Mucosa of stomach (tissue), 1 donor: ENCODE measurements around the gene THEM4.

Experiments
- H3K27me3 ChIP-seq: one replicate; pipeline ENCODE4 v1.7.0; 2013; ENCODE audit warnings: mild to moderate bottlenecking, low read length; ENCODE audit not compliant: control insufficient read depth, insufficient read depth
- H3K36me3 ChIP-seq: one replicate; pipeline ENCODE4 v1.7.0; 2013; ENCODE audit warnings: low read length; ENCODE audit not compliant: control insufficient read depth, insufficient read depth
- H3K4me1 ChIP-seq: one replicate; pipeline ENCODE4 v1.7.0; 2013; ENCODE audit warnings: mild to moderate bottlenecking, low read length; ENCODE audit not compliant: control insufficient read depth, insufficient read depth
- H3K4me3 ChIP-seq: one replicate; pipeline ENCODE4 v1.7.0; 2013; ENCODE audit warnings: low read length
- H3K9ac ChIP-seq: one replicate; pipeline ENCODE4 v1.7.0; 2013; ENCODE audit warnings: mild to moderate bottlenecking, low read length, moderate library complexity
- H3K9me3 ChIP-seq: one replicate; pipeline ENCODE4 v1.7.0; 2013; ENCODE audit warnings: mild to moderate bottlenecking, low read length, moderate library complexity; ENCODE audit not compliant: control insufficient read depth
- donor health status: Pancreatic carcinoma.

The THEM4 gene

DNA sequence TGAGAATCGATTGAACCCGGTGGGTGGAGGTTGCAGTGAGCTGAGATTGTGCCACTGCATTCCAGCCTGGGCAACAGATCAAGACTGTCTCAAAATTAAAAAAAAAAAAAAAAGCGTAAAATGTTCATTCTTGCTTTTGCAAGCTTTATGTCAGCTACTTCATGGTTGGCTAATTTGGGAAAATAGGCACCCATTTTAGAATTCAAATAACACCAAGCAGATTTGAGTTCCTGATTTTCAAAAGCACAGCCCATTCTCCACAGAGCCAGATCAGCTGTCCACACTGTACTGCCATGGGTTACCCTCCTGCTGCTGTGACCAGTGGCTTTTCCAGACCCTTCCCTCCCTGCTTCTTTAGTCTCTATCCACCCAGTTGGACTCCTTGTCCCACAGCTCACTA, 60.2 kb downstream of the THEM4 start:
- no peaks in the 10 kb centered on the region for H3K27me3 ChIP-seq

DNA sequence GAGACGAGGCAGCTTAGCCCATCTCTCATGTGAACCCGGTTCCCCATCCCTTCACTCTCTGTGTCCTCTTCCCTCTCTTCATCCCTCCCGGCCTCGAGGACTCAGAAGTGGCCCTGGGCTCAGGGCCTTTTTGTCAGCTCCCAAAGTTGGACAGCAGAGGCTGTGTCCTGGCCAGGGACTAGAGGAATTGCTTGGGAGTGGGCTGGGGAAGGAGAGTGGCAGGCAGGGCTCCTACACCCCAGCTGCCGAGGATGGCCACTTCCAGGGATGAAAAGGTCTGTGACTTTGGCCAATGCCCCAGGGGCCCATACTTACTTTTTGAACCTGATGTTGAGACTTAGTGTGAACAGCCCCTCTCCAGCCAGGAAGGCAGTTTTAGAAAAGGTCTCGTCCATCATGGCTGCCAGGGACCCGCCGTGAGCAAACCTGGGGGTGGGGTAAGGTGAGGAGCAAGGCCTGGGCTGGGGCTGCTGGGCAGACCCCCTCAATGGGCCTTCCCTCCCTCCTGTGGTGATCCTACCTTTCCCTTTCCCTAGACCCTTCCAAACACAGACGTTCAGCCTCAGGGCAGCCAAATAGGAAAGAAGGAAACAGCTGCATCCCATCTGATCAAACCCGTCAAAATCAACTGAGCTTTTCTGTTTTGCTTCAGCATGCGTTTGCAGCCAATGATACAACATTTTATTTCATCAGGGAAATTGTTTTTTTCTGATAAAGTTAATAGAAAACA, 61.3 kb downstream of the THEM4 start:
- Histone ChIP-seq H3K36me3 (no peaks in the 10 kb centered on the region), H3K9ac (no peak overlapping the region), H3K27me3 (no peaks in the 10 kb centered on the region), H3K4me3 (no peak overlapping the region), H3K9me3 (no peaks in the 10 kb centered on the region), H3K4me1 (peaks cover 5% of the 10 kb centered on the region)

More for the DNA sequence above, 60.2 kb downstream of the THEM4 start:
- Histone ChIP-seq H3K4me1 (peaks cover 5% of the 10 kb centered on the region), H3K4me3 (no peak overlapping the region), H3K9me3 (no peaks in the 10 kb centered on the region), H3K9ac (no peak overlapping the region), H3K36me3 (no peaks in the 10 kb centered on the region)

DNA sequence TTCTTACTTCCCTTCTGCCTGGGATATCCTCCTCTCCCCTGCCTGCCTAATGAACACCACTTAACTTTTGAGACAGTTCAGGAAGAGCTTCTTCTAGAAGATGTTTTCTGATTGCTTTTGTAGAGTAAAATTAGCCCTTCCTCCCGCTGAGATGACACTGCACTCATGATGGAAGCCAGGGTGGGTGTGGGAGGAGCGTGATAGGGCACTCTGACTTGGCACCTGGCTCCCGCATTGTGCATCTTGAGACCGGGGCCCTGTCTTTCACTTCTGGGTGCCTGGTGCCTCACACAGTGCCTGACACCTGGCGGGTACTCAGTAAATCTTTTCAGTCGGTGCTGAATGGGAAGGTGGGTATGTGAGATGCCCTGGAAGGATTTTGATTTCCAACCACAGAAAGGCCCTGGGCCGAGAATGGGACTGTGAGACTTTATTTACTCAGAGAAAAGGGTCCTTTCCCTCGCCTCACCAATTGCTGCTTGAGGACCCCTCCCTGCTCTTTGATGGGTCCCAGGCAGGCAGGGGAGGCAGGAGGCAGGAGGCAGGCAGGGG, 62.5 kb downstream of the THEM4 start:
- no peaks in the 10 kb centered on the region for H3K27me3 ChIP-seq
- H3K9ac ChIP-seq = no peak overlapping the region
- no peaks in the 10 kb centered on the region for H3K36me3 ChIP-seq
- H3K4me1 ChIP-seq = peaks cover 5% of the 10 kb centered on the region
- no peaks in the 10 kb centered on the region for H3K9me3 ChIP-seq
- H3K4me3 ChIP-seq = no peak overlapping the region

DNA sequence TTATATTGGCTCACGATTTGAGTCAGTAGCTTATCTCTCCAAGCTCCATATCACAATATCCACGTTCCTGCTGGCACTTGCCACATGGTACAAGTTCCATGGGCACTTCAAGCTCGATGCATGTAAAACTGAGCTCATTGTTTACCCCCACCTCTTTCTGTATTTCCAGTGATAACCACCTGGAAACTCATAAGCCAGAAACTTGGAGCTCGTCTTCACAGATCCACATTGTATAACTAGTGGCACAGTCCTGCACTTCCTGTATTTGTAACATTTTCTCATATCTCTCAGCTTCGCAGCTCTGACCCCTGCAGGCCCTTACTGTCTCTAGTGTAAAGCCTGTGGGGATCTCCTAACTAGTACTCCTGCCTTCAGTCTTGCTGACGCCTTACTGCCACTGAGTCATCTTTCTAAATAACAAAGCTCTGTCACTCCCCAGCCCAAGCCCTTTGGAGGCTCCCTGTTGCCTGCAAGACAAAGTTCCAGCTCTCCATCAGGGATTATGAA, 63.2 kb downstream of the THEM4 start:
- Histone ChIP-seq H3K4me1 (peaks cover 5% of the 10 kb centered on the region), H3K27me3 (no peaks in the 10 kb centered on the region), H3K36me3 (no peaks in the 10 kb centered on the region), H3K9me3 (no peaks in the 10 kb centered on the region), H3K4me3 (no peak overlapping the region), H3K9ac (no peak overlapping the region)

DNA sequence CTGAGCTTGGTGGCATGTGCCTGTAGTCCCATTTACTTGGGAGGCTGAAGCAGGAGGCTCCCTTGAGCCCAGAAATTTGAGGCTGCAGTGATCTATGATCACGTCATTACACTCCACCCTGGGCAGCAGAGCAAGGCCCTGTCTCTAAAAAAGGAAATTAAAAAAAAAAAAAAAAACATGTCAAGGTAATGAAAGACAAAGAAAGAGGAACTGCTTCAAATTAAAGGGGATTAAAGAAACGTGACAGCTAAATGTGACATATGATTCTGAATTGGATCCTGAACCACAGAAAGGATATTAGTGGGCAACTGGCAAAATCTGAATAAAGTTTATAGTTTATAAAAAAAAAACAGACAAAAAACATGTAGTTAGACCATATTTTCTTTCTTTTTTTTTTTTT, 65.9 kb downstream of the THEM4 start:
- Histone ChIP-seq H3K4me3 (no peak overlapping the region), H3K9ac (no peak overlapping the region), H3K36me3 (no peaks in the 10 kb centered on the region), H3K27me3 (peaks cover 18% of the 10 kb centered on the region), H3K4me1 (peaks cover 23% of the 10 kb centered on the region), H3K9me3 (no peaks in the 10 kb centered on the region)

DNA sequence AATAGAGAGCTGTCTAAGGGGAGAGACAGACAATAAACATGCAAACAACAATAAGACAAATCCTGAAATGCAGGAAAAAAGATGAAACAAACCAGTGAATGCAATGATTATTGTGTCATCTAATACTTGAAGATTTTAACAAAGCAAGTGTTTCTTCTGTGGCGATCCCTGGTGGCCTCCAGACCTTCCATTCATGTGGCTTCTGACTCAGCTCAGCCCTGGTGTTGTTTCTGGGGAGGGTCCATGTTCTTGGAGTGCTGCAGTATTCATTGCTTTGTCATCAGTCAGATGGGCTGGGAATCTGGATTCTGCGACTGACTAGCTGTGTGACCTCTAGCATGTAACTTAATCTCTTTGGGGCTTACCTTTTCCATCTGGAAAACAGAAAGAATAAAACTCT, 68.2 kb downstream of the THEM4 start:
- H3K9me3 ChIP-seq = no peaks in the 10 kb centered on the region
- H3K36me3 ChIP-seq = no peaks in the 10 kb centered on the region
- peaks cover 24% of the 10 kb centered on the region for H3K27me3 ChIP-seq
- no peak overlapping the region for H3K4me3 ChIP-seq
- H3K9ac ChIP-seq = no peak overlapping the region
- H3K4me1 ChIP-seq = peaks cover 34% of the 10 kb centered on the region

DNA sequence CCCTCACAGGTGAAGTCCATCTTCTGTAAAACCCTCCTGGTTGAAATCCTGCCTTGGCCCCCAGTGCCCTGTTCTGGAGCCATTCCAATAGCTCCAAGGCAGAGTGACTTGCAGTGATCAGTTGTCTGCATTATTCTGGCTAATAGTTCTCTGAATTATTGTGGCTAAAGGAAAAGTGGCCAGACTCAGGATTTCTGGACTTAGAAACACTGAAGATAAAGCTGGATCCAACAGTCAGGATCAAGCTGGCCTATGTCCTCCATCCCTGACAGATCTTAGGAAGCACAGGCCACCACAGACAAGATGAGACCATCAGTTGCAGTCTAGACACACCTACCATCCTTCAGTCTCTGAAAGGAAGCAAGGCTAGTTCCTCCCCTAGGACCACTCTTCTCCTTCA, 68.9 kb downstream of the THEM4 start:
- Histone ChIP-seq H3K4me3 (peak overlapping the region; percentile 57), H3K9ac (peak overlapping the region; percentile 87)

DNA sequence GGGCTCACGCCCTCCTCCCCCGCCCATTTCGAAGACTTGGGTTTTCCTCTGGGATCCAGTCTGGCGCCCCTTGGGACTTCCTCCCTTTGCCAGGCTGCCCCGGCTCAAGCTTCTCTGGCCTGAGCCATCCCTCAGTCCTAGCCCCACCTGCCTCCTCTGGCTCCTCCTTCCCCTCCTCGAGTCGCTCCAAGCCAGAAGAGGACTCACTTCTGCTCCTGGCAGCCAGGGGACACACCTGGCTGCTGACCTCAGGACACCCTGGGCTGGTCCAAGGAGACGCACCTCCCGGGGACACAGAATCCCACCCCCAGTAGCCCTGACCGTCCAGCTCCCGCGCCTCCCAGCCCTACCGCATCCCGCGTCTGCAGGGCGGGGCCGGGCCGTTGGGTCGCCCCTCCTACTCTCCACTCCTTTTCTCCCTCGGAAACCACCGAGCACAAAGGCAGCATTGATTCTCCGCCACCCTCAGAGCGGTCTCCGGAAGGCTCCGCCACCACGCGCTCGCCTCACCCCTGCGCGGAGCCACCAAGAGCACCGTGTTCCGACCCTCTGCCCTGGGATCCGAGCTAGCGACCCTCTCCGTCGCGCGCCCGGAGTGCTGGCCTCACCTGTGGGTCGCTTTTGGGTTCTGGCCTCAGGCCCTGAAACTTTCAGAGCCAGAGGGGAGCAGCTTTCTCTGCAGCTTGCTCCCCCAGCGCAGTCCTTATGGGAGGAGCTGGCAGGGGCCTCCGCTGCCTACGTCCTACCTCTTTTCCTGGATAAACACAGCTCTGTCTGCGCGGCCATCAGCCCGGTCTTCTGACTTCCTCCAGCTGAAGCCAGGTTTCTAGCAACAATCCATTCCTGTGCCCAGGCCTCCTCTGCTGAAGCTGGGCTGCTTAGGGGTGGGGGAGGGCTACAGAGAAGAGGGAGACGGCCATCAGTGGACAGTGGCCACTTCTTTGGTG, 69.6 kb downstream of the THEM4 start, which contains the start of gene C2CD4D:
Gene C2CD4D (minus strand): TSS at position 364 of the 947 bp plus-strand sequence. CDS start 831 bp downstream, outside the sequence.
- no peaks in the 10 kb centered on the region for H3K36me3 ChIP-seq
- H3K4me3 ChIP-seq = peak within 1 kb of the TSS; percentile 57
- peaks cover 24% of the 10 kb centered on the region for H3K27me3 ChIP-seq
- peaks cover 29% of the 10 kb centered on the region for H3K4me1 ChIP-seq
- H3K9me3 ChIP-seq = no peaks in the 10 kb centered on the region
- H3K9ac ChIP-seq = peak within 1 kb of the TSS; percentile 87

More for the DNA sequence above, 68.9 kb downstream of the THEM4 start:
- H3K9me3 ChIP-seq = no peaks in the 10 kb centered on the region
- no peaks in the 10 kb centered on the region for H3K36me3 ChIP-seq
- peaks cover 24% of the 10 kb centered on the region for H3K27me3 ChIP-seq
- peaks cover 29% of the 10 kb centered on the region for H3K4me1 ChIP-seq

DNA sequence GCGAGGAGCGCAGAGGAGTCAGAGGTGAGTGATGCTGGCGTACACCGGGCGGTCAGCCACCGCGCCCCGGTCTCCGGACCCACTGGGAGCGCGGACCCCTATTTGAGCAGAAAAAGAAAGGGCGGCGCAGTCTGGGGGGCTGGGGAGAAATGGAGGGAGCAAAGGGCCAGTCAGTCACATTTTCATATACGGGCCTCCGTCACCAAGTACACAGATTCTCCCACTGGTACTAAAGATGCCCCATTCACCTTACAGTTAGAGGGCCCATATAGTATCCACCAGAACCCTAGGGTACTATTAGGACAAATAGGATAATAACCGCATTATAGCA, 70.3 kb downstream of the THEM4 start:
- H3K36me3 ChIP-seq = no peaks in the 10 kb centered on the region
- H3K9ac ChIP-seq = peak overlapping the region; percentile 87
- H3K4me3 ChIP-seq = peak overlapping the region; percentile 57
- peaks cover 29% of the 10 kb centered on the region for H3K4me1 ChIP-seq
- no peaks in the 10 kb centered on the region for H3K9me3 ChIP-seq
- peaks cover 24% of the 10 kb centered on the region for H3K27me3 ChIP-seq

DNA sequence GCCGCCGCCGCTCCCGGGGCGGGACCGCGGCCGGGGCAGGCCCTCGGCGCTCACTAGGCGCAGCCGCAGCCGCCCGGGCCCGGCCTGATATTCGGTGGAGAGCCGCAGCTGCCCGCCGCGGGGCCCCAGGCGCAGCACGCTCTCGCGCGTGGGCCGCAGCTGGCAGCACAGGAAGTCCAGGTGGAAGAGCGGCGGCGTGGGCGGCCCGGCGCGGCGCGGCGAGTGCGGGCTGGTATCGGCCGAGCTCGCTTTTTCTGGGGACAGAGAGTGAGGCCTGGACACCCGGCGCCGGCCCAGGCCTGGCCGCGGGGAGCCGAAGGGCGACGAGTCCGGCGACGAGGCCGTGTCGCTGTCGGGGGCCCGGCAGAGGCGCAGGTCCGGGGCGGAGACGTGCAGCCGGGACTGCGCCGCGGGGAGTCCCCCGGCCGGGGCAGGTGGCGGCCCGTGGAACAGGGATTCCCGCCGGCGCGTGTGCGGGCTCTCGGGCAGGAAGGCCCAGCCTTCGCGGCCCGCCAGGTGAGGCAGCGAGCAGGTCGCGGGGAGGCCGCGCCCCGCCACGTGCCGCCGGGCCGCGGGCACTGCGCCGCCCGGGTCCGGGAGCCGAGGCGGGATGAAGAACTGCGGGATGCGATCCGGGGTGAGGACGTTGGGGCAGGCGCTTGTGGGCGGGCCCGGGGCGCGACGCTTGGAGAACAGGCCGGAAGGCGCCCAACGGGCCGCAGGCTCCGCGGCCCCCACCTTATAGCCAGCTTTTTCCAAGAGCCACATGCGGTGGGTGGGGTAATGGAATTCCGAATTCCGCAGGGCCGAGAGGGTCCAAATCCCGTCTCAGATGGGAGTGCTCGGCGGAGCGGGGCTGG, 70.9 kb downstream of the THEM4 start:
- no peak overlapping the region for H3K4me3 ChIP-seq
- H3K9ac ChIP-seq = peak overlapping the region; percentile 43
- H3K36me3 ChIP-seq = no peaks in the 10 kb centered on the region
- no peaks in the 10 kb centered on the region for H3K9me3 ChIP-seq
- peaks cover 24% of the 10 kb centered on the region for H3K27me3 ChIP-seq
- H3K4me1 ChIP-seq = peaks cover 29% of the 10 kb centered on the region

DNA sequence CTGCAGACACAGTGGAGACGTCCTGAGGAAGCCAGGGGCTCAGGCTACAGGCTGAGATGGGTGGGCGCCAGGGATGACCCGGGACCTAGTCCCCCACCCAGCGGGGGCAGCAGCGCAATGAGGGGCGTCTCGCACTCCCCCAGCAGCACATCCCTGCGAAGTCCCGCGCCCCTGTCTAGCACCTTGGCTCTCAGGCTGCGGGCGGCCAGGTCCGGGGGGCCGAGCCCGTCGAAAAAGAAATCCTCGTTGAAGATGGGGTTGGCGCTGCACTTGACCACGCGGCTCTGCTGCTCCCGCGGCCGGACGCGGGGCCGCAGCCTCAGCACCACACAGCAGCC, 71.5 kb downstream of the THEM4 start:
- no peaks in the 10 kb centered on the region for H3K36me3 ChIP-seq
- peaks cover 30% of the 10 kb centered on the region for H3K4me1 ChIP-seq
- no peak overlapping the region for H3K4me3 ChIP-seq
- peak overlapping the region; percentile 43 for H3K9ac ChIP-seq
- H3K27me3 ChIP-seq = peaks cover 24% of the 10 kb centered on the region
- H3K9me3 ChIP-seq = no peaks in the 10 kb centered on the region
